Right atrium auricular region (tissue), 2 donors: ENCODE results near the gene GAB3. TPM values are rescaled to one million over a fixed set of nuclear protein-coding genes. Genes with fewer than 3 reads are reported as not detected.
"Not testable (repeated sequence)": the region's sequence is repeated elsewhere in the genome, so short reads cannot be mapped to it uniquely, and the experiment has no call there.

Source experiments
- DNase-seq: peaks from one replicate; pipeline ENCODE4 v3.0.0-alpha.2; 2019; ENCODE audit warnings: low spot score
- H3K27ac ChIP-seq, 2 donors: fragments of 200-600 bp; sonication (generic); 1 replicate in 1 of 2; 2 replicates in 1 of 2; pipeline ENCODE4 v1.5.1; 2016 to 2019
- H3K27me3 ChIP-seq, 2 donors: fragments of 200-600 bp; sonication (generic); one replicate each; pipeline versions ENCODE4 v1.5.1 to v1.6.0; 2017 to 2019
- H3K36me3 ChIP-seq: fragments of 200-600 bp; sonication (generic); one replicate; pipeline ENCODE4 v1.5.1; 2016
- H3K4me1 ChIP-seq, 2 donors: fragments of 200-600 bp; sonication (generic); one replicate each; pipeline versions ENCODE4 v1.5.1 to v1.6.0; 2017 to 2019
- H3K4me3 ChIP-seq, 2 donors: fragments of 200-600 bp; sonication (generic); 1 replicate in 1 of 2; 2 replicates in 1 of 2; pipeline ENCODE4 v1.5.1; 2017 to 2019; ENCODE audit warnings: mild to moderate bottlenecking in 1 of 2, moderate library complexity in 1 of 2
- H3K9me3 ChIP-seq, 2 donors: fragments of 200-600 bp; sonication (generic); one replicate each; pipeline ENCODE4 v1.5.1; 2019
- total RNA-seq, 2 donors: library from RNA; depleted of rRNA; stranded (reverse); fragments of >200 nt; gene quantifications; one replicate each; pipeline ENCODE4 v1.1.0, GENCODE V29; 2016
- TF ChIP-seq, protein P1 (sequence below), 2 donors: fragments of 200-600 bp; sonication (generic); IDR thresholded peaks; one replicate each; pipeline ENCODE4 v1.5.1; 2019; ENCODE audit warnings: antibody characterized with exemption in 2 of 2

The GAB3 gene
- total RNA-seq, 2 donors from 2014 or later: 13.5 to 16.9 TPM

DNA sequence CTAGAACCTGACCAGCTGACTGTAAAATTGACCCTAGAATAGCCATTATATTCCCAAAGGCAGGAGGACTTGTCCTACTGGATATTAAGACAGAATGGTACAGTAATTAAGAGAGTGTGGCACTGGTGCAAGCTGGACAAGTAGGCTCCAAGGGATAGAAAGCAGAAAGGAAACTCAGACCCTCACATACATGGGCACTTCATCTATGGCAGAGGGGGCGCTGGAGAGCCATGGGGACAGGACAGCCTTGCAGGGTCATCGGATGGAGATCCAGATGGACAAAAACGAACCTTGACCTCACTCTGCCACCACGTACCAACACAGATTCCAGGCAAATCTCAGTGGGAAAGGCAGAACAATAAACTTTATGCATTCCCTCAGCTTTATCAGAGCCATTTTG, 40.6 kb downstream of the GAB3 start:
- no peak for DNase-seq
- TF ChIP-seq, protein P1, sequence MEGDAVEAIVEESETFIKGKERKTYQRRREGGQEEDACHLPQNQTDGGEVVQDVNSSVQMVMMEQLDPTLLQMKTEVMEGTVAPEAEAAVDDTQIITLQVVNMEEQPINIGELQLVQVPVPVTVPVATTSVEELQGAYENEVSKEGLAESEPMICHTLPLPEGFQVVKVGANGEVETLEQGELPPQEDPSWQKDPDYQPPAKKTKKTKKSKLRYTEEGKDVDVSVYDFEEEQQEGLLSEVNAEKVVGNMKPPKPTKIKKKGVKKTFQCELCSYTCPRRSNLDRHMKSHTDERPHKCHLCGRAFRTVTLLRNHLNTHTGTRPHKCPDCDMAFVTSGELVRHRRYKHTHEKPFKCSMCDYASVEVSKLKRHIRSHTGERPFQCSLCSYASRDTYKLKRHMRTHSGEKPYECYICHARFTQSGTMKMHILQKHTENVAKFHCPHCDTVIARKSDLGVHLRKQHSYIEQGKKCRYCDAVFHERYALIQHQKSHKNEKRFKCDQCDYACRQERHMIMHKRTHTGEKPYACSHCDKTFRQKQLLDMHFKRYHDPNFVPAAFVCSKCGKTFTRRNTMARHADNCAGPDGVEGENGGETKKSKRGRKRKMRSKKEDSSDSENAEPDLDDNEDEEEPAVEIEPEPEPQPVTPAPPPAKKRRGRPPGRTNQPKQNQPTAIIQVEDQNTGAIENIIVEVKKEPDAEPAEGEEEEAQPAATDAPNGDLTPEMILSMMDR (IDR thresholded peaks at IDR 0.05): no peak
- Histone ChIP-seq H3K27ac (no peak overlapping the region), H3K27me3 (no peaks in the 10 kb centered on the region), H3K4me3 (no peak overlapping the region), H3K4me1 (peaks cover 0 to 5% of the 10 kb centered on the region in 2 donors), H3K9me3 (no peaks in the 10 kb centered on the region), H3K36me3 (peaks cover 18% of the 10 kb centered on the region)

DNA sequence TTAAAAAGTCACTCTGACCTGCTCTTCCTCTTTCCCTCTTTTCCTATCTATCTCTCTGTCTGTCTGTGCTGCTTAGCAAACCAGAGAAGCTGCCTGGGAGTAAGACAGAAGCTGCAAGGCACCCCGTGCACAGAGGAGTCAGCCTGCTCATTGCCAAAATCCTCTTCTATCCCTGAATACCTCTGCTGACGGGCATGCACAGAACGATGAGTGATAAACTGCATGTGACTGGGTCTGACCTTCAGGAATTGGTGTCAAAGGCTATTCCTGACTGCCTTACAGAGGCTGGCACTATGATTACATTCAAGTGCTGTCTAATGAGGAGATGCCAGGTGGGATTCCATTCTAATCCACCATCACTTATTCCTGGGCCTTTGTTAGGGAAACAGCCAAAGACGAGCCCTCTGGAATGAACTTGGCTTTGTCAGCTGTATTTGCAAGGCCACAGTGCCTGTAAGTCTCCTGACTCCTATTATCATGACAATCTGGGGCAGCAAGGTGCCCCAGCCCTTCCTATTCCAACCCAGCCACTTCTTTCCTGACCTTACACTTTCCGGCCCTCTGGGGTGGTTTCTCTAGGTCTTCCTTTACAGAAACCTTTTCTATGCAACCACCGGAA, 52.1 kb downstream of the GAB3 start:
- Histone ChIP-seq H3K4me3 (no peak overlapping the region), H3K27ac (peak overlapping the region in 1 of 2 donors; percentile 32), H3K27me3 (no peaks in the 10 kb centered on the region), H3K36me3 (peaks cover 5% of the 10 kb centered on the region), H3K9me3 (no peaks in the 10 kb centered on the region), H3K4me1 (peaks cover 0 to 16% of the 10 kb centered on the region in 2 donors)
- no peak for DNase-seq
- TF ChIP-seq, protein P1 (IDR thresholded peaks at IDR 0.05): no peak

DNA sequence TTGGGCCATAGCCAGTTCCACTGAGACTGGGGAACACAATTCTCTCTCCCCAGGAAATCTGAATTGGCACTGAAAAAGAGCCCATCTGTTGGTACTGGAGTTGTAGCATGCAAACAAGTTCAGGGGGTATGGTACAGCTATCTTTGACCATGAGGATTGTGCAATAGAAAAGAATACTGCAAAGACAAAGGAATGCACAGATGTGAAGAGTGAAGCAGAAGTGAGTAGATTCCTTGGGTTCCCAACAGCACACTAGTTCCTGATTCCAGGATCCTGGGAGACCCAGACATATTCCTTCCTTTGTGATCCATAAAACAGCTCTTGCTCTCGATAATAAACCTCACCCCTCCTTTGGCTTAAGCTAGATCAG, 54.2 kb downstream of the GAB3 start:
- no peak for DNase-seq
- peaks cover 5% of the 10 kb centered on the region for H3K36me3 ChIP-seq
- H3K9me3 ChIP-seq: no peaks in the 10 kb centered on the region
- no peak overlapping the region for H3K27ac ChIP-seq
- no peaks in the 10 kb centered on the region for H3K27me3 ChIP-seq
- TF ChIP-seq, protein P1 (IDR thresholded peaks at IDR 0.05): no peak
- peaks cover 0 to 16% of the 10 kb centered on the region in 2 donors for H3K4me1 ChIP-seq
- no peak overlapping the region for H3K4me3 ChIP-seq

DNA sequence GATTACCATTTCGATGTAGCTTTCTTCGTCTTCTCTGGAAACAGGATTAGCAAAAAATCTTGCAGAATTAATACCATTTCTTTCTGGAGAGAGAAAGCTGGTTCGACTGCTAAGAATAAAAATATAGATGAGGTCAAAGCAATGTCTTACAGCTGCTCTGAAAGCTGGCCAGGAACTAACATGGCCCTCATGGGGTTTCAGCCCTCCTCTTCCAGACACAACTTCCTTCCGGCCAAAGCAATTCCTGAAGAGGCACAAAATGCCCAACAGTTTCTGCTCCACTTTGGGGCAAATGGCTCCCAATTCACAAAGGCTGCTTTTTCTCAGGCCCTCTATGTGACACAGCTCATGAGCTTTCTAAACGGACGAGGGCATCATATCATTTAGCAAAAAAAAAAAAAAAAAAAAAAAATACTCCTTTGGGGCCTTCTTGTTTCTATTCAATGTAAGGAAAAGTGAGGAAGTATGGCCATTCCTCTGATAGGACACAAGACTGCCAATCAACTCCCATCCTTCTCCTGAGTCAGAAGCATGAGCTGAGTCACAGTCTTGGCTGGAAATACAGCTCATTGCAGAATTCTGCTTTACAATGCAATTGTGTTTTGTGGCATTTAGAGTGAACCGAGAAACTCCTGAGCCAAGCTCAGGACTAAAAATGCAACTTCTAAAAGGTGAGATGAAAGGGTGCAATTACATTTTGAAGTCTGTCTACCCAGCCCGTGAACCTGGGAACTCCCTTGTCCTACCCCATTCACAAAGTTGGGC, 54.8 kb downstream of the GAB3 start:
- H3K27ac ChIP-seq: peak overlapping the region; percentile 13 to 58
- no peak overlapping the region for H3K4me3 ChIP-seq
- H3K27me3 ChIP-seq: no peaks in the 10 kb centered on the region
- H3K36me3 ChIP-seq: peaks cover 5% of the 10 kb centered on the region
- peaks cover 0 to 16% of the 10 kb centered on the region in 2 donors for H3K4me1 ChIP-seq
- no peak for DNase-seq
- TF ChIP-seq, protein P1 (IDR thresholded peaks at IDR 0.05): no peak
- no peaks in the 10 kb centered on the region for H3K9me3 ChIP-seq

DNA sequence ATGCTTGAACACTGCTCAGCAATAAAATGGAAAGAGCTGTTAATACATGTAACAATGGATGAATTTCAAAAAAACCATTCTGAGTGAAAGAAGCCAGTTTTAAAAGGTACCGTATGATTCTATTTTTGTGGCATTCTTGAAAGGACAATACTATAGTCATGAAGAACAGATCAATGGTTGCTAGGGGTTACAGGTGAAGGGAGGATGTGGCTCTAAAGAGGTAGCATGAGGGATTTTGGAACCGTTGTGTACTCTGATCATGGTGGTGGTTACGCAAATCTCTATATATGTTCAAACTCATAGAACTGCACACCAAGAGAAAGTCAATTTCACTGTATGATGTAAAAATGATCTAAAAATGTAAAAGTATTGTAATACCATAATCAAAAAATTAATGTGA, 57.5 kb downstream of the GAB3 start:
- Histone ChIP-seq H3K9me3 (no peaks in the 10 kb centered on the region), H3K4me3 (no peak overlapping the region), H3K27me3 (no peaks in the 10 kb centered on the region), H3K36me3 (peaks cover 5% of the 10 kb centered on the region), H3K4me1 (peaks cover 0 to 9% of the 10 kb centered on the region in 2 donors), H3K27ac (no peak overlapping the region)
- TF ChIP-seq, protein P1 (IDR thresholded peaks at IDR 0.05): no peak
- DNase-seq: no peak

DNA sequence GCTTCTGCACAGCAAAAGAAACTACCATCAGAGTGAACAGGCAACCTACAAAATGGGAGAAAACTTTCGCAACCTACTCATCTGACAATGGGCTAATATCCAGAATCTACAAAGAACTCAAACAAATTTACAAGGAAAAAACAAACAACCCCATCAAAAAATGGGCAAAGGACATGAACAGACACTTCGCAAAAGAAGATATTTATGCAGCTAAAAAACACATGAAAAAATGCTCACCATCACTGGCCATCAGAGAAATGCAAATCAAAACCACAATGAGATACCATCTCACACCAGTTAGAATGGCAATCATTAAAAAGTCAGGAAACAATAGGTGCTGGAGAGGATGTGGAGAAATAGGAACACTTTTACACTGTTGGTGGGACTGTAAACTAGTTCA, 60.4 kb downstream of the GAB3 start:
- H3K4me3 ChIP-seq, H3K27me3 ChIP-seq, H3K4me1 ChIP-seq, H3K36me3 ChIP-seq, H3K9me3 ChIP-seq, DNase-seq, H3K27ac ChIP-seq: not testable (repeated sequence)

DNA sequence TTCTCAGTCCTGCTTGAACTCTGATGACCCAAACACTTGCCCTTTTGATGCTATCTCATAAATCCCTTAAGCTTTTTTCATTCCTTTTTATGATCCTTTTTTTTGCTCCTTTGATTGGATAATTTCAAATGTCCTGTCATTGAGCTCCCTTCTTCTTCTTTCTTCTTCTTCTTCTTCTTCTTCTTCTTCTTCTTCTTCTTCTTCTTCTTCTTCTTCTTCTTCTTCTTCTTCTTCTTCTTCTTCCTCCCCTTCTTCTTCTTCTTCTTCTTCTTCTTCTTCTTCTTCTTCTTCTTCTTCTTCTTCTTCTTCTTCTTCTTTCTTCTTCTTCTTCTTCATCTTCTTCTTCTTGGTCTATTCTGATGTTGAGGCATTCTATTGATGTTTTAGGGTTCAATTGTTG, 78.8 kb downstream of the GAB3 start:
- H3K4me3 ChIP-seq, H3K36me3 ChIP-seq, H3K27ac ChIP-seq, H3K27me3 ChIP-seq, H3K4me1 ChIP-seq, DNase-seq: not testable (repeated sequence)
- peaks cover 0 to 20% of the 10 kb centered on the region in 2 donors for H3K9me3 ChIP-seq

DNA sequence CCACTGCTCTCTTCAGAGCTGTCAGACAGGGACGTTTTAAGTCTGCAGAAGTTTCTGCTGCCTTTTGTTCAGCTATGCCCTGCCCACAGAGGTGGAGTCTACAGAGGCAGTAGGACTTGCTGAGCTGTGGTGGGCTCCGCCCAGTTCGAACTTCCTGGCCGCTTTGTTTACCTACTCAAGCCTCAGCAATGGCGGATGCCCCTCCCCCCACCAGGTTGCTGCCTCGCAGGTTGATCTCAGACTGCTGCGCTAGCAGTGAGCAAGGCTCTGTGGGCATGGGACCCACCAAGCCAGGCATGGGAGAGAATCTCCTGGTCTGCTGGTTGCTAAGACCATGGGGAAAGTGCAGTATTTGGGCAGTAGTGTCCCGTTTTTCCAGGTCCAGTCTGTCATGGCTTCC, 80.0 kb downstream of the GAB3 start:
- peaks cover 0 to 20% of the 10 kb centered on the region in 2 donors for H3K9me3 ChIP-seq
- not testable (repeated sequence) for H3K4me3 ChIP-seq, DNase-seq, H3K36me3 ChIP-seq, H3K27me3 ChIP-seq, H3K4me1 ChIP-seq, H3K27ac ChIP-seq
